Fibroblast of mammary gland (primary cell): ENCODE measurements around the gene ARMC2.

ENCODE experiments used
- DNase-seq: peaks from one replicate; pipeline ENCODE4 v3.0.0-alpha.2; 2010; ENCODE audit warnings: low read depth
- H3K4me3 ChIP-seq: 2 replicates; pipeline ENCODE4 v1.5.1; 2011; ENCODE audit warnings: low read depth, mild to moderate bottlenecking, low read length, moderate library complexity; ENCODE audit not compliant: control insufficient read depth
- CTCF ChIP-seq: conservative IDR thresholded peaks from 2 replicates; pipeline ENCODE4 v1.5.1; 2011; ENCODE audit warnings: low read depth, low read length, inconsistent platforms; ENCODE audit not compliant: control insufficient read depth, insufficient read depth

The ARMC2 gene

GRCh38 chr6:108942556-108943492, 94.6 kb downstream of the ARMC2 start:
- no peak for DNase-seq
- H3K4me3 ChIP-seq: no peak overlapping the region
- no peak for TF ChIP-seq CTCF

- no peak overlapping the region for H3K4me3 ChIP-seq
- TF ChIP-seq CTCF: no peak
- peak; percentile 15 for DNase-seq
These were observed 95.8 kb downstream of the ARMC2 start for GRCh38 chr6:108944071-108944470.

- no peak overlapping the region for H3K4me3 ChIP-seq
- no peak for TF ChIP-seq CTCF
- DNase-seq: peak; percentile 96
These were observed 96.8 kb downstream of the ARMC2 start for GRCh38 chr6:108944707-108945680.

GRCh38 chr6:108945681-108946159, 97.5 kb downstream of the ARMC2 start:
- TF ChIP-seq CTCF: no peak
- peak; percentile 73 for DNase-seq
- H3K4me3 ChIP-seq: no peak overlapping the region

GRCh38 chr6:108946695-108947094, 98.5 kb downstream of the ARMC2 start:
- H3K4me3 ChIP-seq: no peak overlapping the region
- peak; percentile 50 for DNase-seq
- TF ChIP-seq CTCF: no peak

- DNase-seq: peak; percentile 94
- no peak for TF ChIP-seq CTCF
- no peak overlapping the region for H3K4me3 ChIP-seq
These were observed 99.1 kb downstream of the ARMC2 start for GRCh38 chr6:108947114-108947854.
